CD4-positive, alpha-beta T cell treated with Interleukin-6 for 4 hours (primary cell): ENCODE results near the gene PSMD1.

Experiments used
- DNase-seq: peaks from one replicate; pipeline ENCODE4 v3.0.0-alpha.2; 2020; ENCODE audit warnings: mixed read lengths

PSMD1 gene

DNA sequence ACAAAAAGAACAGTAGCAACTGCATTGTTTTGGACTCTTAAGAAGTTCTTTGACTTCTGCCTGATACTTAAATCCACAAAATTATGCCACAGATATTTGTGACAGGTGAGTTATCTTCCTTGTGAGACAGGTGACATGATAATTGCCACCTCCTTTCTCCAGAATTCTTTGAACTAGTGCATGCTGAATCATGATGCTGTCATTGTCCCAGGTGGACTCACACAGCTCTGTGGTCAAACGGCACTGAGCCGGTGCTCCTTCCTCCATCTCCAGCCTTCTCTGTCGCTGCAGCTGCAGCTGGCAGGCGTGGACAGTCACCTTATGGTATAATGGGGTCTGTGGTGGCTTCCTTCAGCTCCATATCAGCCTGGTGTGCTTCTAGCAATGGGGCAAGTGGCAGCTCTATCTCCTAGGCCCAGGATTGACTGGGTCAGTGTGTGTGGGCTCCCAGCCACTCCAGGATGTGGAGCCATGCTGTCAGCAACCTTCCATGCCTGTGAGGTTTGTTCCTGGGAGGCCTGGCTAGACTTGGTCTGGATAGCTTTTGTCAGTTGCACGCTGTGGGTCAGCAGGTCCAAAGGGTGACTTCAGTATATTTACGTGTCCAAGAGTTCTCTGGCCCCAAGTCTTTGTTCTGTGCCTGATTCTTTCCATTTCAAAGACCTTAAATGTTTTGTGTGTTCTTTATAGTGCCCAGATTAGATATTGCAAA, 157.4 kb downstream of the PSMD1 start:
- DNase-seq = no peak

DNA sequence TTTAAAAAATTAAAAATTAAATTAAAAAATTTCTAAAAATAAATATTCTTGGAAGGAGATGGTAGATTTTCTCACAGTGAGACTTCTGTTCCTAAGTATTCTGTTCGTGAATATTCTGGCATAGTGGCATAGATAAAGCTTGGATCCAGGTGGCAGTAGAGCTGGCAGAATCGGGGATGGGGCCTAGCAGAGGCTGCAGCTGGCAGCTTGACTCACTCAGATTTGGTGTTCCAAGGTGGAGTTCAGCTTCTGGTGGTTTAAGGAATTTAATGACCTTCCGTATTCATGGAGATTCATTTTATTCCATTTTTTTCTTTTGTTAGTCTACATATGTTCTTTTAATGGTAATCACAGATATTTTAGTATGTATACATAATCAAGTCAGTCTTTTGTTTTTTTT, 161.7 kb downstream of the PSMD1 start:
- no peak for DNase-seq

- no peak for DNase-seq
These were observed 162.6 kb downstream of the PSMD1 start for GRCh38 chr2:231219289-231219688.

- no peak for DNase-seq
These were observed 165.1 kb downstream of the PSMD1 start for GRCh38 chr2:231221761-231222160.
